KMS-11 (cell line): Measurements from ENCODE around the gene POLA1.

Source experiments
- H2AFZ ChIP-seq: fragments of 200-600 bp; sonication (generic); 2 replicates; pipeline ENCODE4 v1.6.1; 2016; ENCODE audit warnings: antibody characterized with exemption, mixed run types, low read depth
- H3K27ac ChIP-seq: fragments of 200-600 bp; sonication (generic); 2 replicates; pipeline ENCODE4 v1.6.1; 2016; ENCODE audit warnings: mild to moderate bottlenecking, mixed run types
- H3K27me3 ChIP-seq: fragments of 200-600 bp; sonication (generic); 2 replicates; pipeline ENCODE4 v1.6.1; 2017; ENCODE audit warnings: mild to moderate bottlenecking, low read depth, mixed run types, moderate library complexity; ENCODE audit not compliant: insufficient read depth
- H3K36me3 ChIP-seq: fragments of 200-600 bp; sonication (generic); 2 replicates; pipeline ENCODE4 v1.6.1; 2017; ENCODE audit warnings: mild to moderate bottlenecking, mixed run types; ENCODE audit not compliant: insufficient read depth
- H3K4me1 ChIP-seq: fragments of 200-600 bp; sonication (generic); 2 replicates; pipeline ENCODE4 v1.6.1; 2016; ENCODE audit warnings: mild to moderate bottlenecking, low read depth, mixed run types; ENCODE audit not compliant: poor library complexity, severe bottlenecking
- H3K4me2 ChIP-seq: fragments of 200-600 bp; sonication (generic); 2 replicates; pipeline ENCODE4 v1.7.0; 2016; ENCODE audit warnings: mild to moderate bottlenecking, mixed run types
- H3K4me3 ChIP-seq: fragments of 200-600 bp; sonication (generic); IDR thresholded peaks from 2 replicates; pipeline ENCODE4 v1.6.1; 2017; ENCODE audit warnings: low read depth, low read length, mixed read lengths; ENCODE audit not compliant: insufficient read depth
- H3K79me2 ChIP-seq: fragments of 200-600 bp; sonication (generic); 2 replicates; pipeline ENCODE4 v1.6.1; 2016; ENCODE audit warnings: low read depth, mixed run types; ENCODE audit not compliant: insufficient read depth
- H3K9ac ChIP-seq: fragments of 200-600 bp; sonication (generic); 2 replicates; pipeline ENCODE4 v1.6.1; 2016; ENCODE audit warnings: mild to moderate bottlenecking, mixed run types
- H4K20me1 ChIP-seq: fragments of 200-600 bp; sonication (generic); 2 replicates; pipeline ENCODE4 v1.6.1; 2016; ENCODE audit warnings: mild to moderate bottlenecking, mixed run types; ENCODE audit not compliant: insufficient read depth
- TF ChIP-seq, protein P1 (sequence below): fragments of 200-600 bp; sonication (generic); conservative IDR thresholded peaks from 2 replicates; pipeline ENCODE4 v1.6.1; 2017; ENCODE audit warnings: low read depth, mild to moderate bottlenecking, antibody characterized with exemption, low read length, moderate library complexity, mixed read lengths

Gene POLA1

DNA sequence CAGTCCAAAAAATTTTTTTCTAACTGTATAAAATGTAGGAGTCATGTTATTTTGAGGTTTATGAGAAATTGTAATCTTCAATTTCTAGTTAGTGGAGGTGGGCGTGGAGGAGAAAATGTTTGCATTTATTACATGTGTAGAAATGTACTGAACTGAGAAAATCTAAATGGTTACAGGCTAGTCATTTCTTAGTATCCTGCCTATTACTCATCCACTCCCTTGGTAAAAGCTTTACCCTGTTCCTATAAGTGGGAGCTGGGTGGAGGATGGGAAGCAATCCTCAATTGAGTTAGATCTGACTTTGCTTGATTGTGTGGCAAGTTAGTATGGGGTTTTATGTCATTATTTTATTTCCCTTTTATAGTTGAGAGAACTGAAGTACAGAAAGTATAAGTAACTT lies 73.8 kb downstream of the POLA1 start:
- Histone ChIP-seq H2AFZ (no peak overlapping the region), H3K9ac (no peak overlapping the region), H3K79me2 (no peaks in the 10 kb centered on the region), H3K27me3 (no peaks in the 10 kb centered on the region), H3K4me2 (no peak overlapping the region), H4K20me1 (no peaks in the 10 kb centered on the region), H3K4me3 (no peak overlapping the region), H3K36me3 (no peaks in the 10 kb centered on the region), H3K4me1 (peaks cover 3% of the 10 kb centered on the region), H3K27ac (no peak overlapping the region)
- TF ChIP-seq, protein P1, sequence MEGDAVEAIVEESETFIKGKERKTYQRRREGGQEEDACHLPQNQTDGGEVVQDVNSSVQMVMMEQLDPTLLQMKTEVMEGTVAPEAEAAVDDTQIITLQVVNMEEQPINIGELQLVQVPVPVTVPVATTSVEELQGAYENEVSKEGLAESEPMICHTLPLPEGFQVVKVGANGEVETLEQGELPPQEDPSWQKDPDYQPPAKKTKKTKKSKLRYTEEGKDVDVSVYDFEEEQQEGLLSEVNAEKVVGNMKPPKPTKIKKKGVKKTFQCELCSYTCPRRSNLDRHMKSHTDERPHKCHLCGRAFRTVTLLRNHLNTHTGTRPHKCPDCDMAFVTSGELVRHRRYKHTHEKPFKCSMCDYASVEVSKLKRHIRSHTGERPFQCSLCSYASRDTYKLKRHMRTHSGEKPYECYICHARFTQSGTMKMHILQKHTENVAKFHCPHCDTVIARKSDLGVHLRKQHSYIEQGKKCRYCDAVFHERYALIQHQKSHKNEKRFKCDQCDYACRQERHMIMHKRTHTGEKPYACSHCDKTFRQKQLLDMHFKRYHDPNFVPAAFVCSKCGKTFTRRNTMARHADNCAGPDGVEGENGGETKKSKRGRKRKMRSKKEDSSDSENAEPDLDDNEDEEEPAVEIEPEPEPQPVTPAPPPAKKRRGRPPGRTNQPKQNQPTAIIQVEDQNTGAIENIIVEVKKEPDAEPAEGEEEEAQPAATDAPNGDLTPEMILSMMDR: no peak

DNA sequence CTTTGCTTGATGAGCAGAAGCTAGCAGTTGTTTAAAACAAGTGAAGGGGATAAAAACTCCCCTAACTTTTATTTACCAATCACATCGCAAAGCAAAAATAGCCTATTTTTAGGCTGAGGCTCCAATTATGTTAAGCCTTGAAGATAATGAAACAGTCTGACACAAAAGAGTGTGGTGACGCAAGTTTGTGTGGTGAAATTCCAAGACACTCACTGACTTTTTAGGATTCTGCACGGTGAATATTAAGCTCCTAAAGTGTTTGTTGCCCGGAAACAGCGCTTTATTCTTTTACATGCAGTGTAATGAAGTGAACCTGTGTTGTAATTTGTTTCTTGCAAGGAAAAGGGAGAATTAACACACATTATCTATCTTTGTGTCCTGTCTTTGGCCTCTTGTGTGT lies 74.8 kb downstream of the POLA1 start:
- Histone ChIP-seq H3K4me1 (no peaks in the 10 kb centered on the region), H3K9ac (no peak overlapping the region), H3K4me2 (no peak overlapping the region), H3K27ac (no peak overlapping the region), H3K4me3 (no peak overlapping the region), H3K27me3 (no peaks in the 10 kb centered on the region), H2AFZ (no peak overlapping the region), H4K20me1 (no peaks in the 10 kb centered on the region), H3K79me2 (no peaks in the 10 kb centered on the region), H3K36me3 (no peaks in the 10 kb centered on the region)
- TF ChIP-seq, protein P1: no peak

DNA sequence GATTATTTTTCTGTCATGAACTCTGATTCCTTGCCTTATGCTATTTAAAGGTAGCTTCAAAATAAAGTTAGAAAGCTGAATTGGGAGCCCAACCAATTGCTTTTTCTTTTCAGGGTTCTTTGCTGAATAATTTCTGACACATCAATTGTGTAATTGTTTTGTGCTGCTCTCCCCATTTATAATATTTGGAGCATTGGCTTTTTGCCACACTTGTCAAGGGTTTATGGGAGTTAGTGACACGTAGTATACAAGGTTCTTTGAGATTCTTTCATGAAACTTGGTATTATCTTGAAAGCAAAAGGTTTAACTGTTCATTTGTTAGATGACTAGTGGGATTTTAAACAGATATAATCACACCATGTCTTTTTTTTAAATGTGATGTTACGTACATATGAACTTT lies 80.9 kb downstream of the POLA1 start:
- peaks cover 33% of the 10 kb centered on the region for H3K4me1 ChIP-seq
- H4K20me1 ChIP-seq: no peaks in the 10 kb centered on the region
- no peaks in the 10 kb centered on the region for H3K79me2 ChIP-seq
- H3K4me2 ChIP-seq: no peak overlapping the region
- no peak overlapping the region for H3K4me3 ChIP-seq
- no peak overlapping the region for H3K9ac ChIP-seq
- TF ChIP-seq, protein P1: no peak
- no peak overlapping the region for H3K27ac ChIP-seq
- H3K27me3 ChIP-seq: no peaks in the 10 kb centered on the region
- H2AFZ ChIP-seq: no peak overlapping the region
- no peaks in the 10 kb centered on the region for H3K36me3 ChIP-seq

DNA sequence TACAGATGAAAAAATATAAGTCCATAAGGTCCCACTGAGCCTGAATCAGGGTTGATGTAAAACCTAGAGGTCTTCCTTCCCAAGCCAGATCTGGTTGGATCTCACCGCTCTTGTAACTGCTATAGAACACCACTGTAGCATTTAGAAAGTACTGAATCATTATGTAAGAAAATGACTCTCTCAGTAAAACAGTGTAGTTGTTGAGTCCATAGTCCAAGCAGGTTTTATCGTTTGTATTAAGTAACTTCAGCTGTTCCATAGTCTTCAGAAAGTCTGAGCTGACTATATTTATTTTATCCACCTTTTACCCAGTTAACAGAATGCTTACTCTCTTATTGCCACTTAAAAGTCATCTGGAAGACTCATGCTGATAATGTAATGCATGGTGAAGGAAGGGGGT lies 82.2 kb downstream of the POLA1 start:
- TF ChIP-seq, protein P1: no peak
- Histone ChIP-seq H3K4me2 (no peak overlapping the region), H3K4me1 (peaks cover 33% of the 10 kb centered on the region)

More for the DNA sequence above, 82.2 kb downstream of the POLA1 start:
- Histone ChIP-seq H3K9ac (no peak overlapping the region), H3K79me2 (no peaks in the 10 kb centered on the region), H2AFZ (no peak overlapping the region), H3K27ac (no peak overlapping the region), H3K36me3 (no peaks in the 10 kb centered on the region), H4K20me1 (no peaks in the 10 kb centered on the region), H3K27me3 (no peaks in the 10 kb centered on the region), H3K4me3 (no peak overlapping the region)
